ENCODE data around the gene KIF26A.

KIF26A gene

DNA sequence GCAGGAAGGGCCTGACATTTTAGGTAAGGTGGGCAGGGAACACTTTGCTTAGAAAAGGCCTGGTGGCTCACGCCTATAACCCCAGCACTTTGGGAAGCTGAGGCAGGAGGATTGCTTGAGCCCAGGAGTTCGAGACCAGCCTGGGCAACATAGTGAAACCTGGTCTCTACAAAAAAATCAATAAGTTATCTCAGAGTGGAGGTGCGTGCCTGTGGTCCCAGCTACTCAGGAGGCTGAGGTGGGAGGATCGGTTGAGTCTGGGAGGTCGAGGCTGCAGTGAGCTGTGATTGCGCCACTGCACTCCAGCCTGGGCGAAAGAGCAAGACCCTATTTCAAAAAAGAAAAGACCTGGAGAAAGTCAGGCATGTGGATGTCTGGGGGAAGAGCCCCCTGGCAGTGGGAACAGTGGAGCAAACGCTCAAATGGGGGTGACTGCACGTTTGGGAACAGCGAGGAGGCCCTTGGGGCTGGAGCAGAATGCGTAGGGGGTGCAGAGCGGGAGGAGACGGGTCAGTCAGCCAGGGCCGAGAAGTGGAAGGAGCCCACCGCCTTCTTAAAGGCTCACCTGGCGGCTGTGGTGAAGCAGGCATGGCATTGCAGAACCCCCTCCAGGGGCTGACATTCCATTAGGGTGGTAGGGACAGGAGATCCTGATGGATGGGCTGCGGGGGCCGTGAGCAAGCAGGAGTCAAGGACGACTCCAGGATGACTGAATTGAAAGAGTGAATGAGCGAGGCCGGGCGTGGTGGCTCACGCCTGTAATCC, 6.2 kb upstream of the KIF26A start:
- no peak for DNase-seq
- H3K4me3 ChIP-seq (ENCODE audit: low read depth, low read length): no peak overlapping the region
- H3K27ac ChIP-seq: no peak overlapping the region
- TF ChIP-seq, protein P1, sequence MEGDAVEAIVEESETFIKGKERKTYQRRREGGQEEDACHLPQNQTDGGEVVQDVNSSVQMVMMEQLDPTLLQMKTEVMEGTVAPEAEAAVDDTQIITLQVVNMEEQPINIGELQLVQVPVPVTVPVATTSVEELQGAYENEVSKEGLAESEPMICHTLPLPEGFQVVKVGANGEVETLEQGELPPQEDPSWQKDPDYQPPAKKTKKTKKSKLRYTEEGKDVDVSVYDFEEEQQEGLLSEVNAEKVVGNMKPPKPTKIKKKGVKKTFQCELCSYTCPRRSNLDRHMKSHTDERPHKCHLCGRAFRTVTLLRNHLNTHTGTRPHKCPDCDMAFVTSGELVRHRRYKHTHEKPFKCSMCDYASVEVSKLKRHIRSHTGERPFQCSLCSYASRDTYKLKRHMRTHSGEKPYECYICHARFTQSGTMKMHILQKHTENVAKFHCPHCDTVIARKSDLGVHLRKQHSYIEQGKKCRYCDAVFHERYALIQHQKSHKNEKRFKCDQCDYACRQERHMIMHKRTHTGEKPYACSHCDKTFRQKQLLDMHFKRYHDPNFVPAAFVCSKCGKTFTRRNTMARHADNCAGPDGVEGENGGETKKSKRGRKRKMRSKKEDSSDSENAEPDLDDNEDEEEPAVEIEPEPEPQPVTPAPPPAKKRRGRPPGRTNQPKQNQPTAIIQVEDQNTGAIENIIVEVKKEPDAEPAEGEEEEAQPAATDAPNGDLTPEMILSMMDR (IDR thresholded peaks at IDR 0.05; ENCODE audit: low read depth, low read length, missing control alignments): no peak
- H3K27me3 ChIP-seq (replicated peaks): peaks cover 22% of the 10 kb centered on the region
- H3K36me3 ChIP-seq (replicated peaks): no peaks in the 10 kb centered on the region
- in situ Hi-C loops (cut with HindIII; ENCODE audit: low pct_ligation_motif_present, low sequenced_read_pairs): no loop called here

DNA sequence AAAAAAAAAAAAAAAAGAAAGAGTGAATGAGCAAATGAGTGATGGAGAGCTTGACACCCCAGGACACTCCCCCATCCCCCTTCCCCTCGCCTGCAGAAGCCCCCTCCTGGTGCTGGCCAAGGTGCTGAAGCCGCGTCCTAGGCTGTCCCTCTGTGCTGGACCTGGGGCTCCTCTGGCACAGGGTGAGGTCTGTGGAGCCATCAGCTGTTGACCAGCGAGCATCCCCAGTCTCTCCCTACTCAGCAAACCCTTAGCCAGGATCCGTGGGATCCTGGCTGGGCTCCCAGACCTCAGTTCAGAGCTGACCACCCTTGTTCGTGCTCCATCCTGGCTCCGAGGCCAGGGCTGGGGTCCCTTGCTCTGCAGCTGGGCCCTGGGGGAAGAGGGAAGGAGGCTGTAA, 5.4 kb upstream of the KIF26A start:
- H3K27me3 ChIP-seq (replicated peaks): peaks cover 29% of the 10 kb centered on the region
- H3K4me3 ChIP-seq (ENCODE audit: low read depth, low read length): no peak overlapping the region
- no peak overlapping the region for H3K27ac ChIP-seq
- TF ChIP-seq, protein P1 (IDR thresholded peaks at IDR 0.05; ENCODE audit: low read depth, low read length, missing control alignments): no peak
- H3K36me3 ChIP-seq (replicated peaks): no peaks in the 10 kb centered on the region
- DNase-seq: no peak
- in situ Hi-C loops (cut with HindIII; ENCODE audit: low pct_ligation_motif_present, low sequenced_read_pairs): no loop called here

DNA sequence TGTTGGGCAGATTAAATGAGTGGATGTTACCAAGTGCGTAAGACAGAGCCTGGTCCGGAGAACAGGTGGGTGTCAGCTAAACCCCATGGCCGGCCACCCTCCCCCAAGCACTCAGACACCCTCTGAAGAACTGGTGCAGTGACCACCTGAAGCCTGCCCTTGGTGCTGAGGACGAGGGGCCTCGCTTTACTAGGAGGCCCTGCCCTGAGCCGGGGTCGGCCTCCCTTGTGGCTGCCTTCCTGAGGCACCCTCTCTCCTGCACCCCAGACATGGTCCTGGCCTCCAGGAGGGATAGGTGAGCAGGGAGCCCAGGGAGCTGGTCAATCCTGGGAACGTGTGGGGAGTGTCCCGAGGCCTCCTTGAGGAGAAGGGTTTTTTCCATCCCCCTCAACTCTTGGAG, 4.9 kb upstream of the KIF26A start:
- in situ Hi-C loops (cut with HindIII; ENCODE audit: low pct_ligation_motif_present, low sequenced_read_pairs): no loop called here
- H3K27me3 ChIP-seq (replicated peaks): peaks cover 34% of the 10 kb centered on the region
- no peak for DNase-seq
- no peak overlapping the region for H3K4me3 ChIP-seq (ENCODE audit: low read depth, low read length)
- no peaks in the 10 kb centered on the region for H3K36me3 ChIP-seq (replicated peaks)
- TF ChIP-seq, protein P1 (IDR thresholded peaks at IDR 0.05; ENCODE audit: low read depth, low read length, missing control alignments): no peak
- H3K27ac ChIP-seq: no peak overlapping the region

DNA sequence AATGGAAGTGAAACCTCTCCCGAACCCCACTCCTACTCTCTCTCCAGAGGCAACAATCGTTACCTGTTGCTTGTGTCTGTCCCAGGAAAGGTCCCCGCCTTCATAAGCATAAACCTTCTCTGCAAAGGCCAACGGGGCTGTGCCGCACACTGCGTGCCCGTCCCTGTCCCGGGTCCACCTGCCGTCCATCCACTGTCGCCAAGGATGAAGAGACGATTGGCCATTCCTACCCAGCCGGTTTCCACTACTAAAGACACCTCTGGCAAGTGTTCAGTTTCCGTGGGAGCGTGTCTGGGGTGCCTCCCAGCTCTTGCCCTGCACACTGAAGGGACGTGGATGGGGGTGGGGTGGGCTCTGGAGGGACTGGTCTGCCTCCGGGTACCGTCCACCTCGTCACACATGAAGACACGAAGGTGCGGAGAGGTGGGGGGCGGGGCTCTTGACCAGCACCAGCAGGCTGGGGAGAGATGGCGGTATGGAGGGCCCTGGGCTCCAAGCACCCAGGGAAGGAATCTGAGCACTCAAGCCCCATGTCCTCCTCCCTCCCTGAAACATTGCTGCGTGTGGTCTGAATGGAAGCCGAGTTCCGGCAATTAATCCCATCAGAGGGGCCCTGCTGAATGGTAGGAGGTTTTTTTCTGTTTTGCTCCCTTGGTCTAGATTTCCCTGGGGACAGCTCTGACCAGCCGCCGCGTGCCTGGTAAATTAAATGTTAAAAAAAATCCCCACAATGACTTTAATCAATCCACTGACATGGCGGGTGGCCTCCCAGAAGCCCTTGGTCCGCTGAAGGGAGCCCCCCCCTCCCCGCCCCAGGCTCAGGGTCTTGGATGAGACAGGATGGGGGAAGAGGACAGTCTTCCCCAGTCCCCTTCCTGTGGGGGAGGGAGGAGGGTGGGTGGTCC, 4.1 kb upstream of the KIF26A start:
- in situ Hi-C loops (cut with HindIII; ENCODE audit: low pct_ligation_motif_present, low sequenced_read_pairs): no loop called here
- peaks cover 42% of the 10 kb centered on the region for H3K27me3 ChIP-seq (replicated peaks)
- no peak overlapping the region for H3K27ac ChIP-seq
- DNase-seq: no peak
- H3K4me3 ChIP-seq (ENCODE audit: low read depth, low read length): no peak overlapping the region
- H3K36me3 ChIP-seq (replicated peaks): no peaks in the 10 kb centered on the region
- TF ChIP-seq, protein P1 (IDR thresholded peaks at IDR 0.05; ENCODE audit: low read depth, low read length, missing control alignments): no peak

DNA sequence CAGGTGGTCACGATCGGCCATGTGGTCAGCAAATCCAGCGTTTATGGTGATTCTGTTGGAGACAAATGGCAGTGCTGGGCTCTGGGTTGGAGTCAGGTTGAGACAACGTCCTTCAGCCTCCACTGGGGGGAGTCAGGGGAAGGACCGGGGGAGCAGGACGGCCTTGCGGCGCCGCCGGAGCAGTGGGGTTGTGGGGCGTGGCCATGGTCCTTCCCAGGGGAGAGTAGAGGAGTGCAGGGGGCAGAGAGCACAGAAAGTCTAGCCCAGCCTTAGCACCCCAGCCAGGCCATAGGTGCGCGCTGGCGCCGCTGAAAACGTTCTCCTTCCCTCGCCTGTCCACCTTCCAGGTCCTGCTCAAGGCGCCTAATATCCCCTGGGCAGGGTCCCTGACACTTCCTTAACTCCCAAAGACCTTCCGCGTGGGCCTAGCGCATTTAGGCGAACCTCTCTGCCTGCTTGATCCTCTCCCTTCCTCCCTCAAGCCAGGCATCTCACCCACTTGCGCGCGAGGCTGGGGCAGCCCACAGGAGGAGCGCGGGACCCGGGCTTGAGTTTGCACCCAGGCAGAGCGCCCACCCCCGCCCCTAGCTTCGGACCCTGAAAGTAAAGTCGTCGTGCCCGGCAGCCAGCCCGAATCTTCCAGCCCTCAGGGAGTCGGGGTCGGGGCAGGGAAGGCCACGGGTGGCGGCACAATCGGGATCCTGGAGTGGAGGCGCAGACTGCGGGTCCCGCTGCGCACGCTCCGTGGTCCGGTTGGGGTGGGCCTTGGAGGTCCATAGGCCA, 3.1 kb upstream of the KIF26A start:
- in situ Hi-C loops (cut with HindIII; ENCODE audit: low pct_ligation_motif_present, low sequenced_read_pairs): no loop called here
- TF ChIP-seq, protein P1 (IDR thresholded peaks at IDR 0.05; ENCODE audit: low read depth, low read length, missing control alignments): peak; percentile 44
- Histone ChIP-seq H3K27me3 (replicated peaks) (peaks cover 46% of the 10 kb centered on the region), H3K4me3 (ENCODE audit: low read depth, low read length) (no peak overlapping the region), H3K27ac (no peak overlapping the region), H3K36me3 (replicated peaks) (no peaks in the 10 kb centered on the region)
- no peak for DNase-seq

Data from brain microvascular endothelial cell (primary cell).